Natural killer cell treated with Interleukin-12 subunit alpha and Interleukin-12 subunit beta and Interleukin-15 and Interleukin-18, amount 100 ng/mL, for 72 hours (primary cell): ENCODE data around the gene HIP1. TPM values are rescaled to one million over a fixed set of nuclear protein-coding genes. Genes with fewer than 3 reads are reported as not detected.
"Not testable (repeated sequence)": the region's sequence is repeated elsewhere in the genome, so short reads cannot be mapped to it uniquely, and the experiment has no call there.

Experiments used
- ATAC-seq, 2 donors: fragments of 150-1000 bp; cut with Tn5 transposase in 1 of 2; sonication (Bioruptor Pico), chemical (Tn5 transposase) in 1 of 2; 2 replicates each; pipeline ENCODE4 v1.10.0; 2021
- DNase-seq: peaks from one replicate; pipeline ENCODE4 v3.0.0; 2022; ENCODE audit warnings: low spot score
- H3K27ac Mint-ChIP-seq, 2 donors: 1 replicate in 1 of 2; 2 replicates in 1 of 2; pipeline ENCODE4 v1.8.0; 2022; ENCODE audit warnings: mixed read lengths in 2 of 2, mild to moderate bottlenecking in 1 of 2, moderate library complexity in 1 of 2
- H3K27me3 Mint-ChIP-seq, 2 donors: 1 replicate in 1 of 2; 2 replicates in 1 of 2; pipeline ENCODE4 v1.8.0; 2022; ENCODE audit warnings: mixed read lengths in 2 of 2
- H3K36me3 Mint-ChIP-seq: one replicate; pipeline ENCODE4 v1.8.0; 2022; ENCODE audit warnings: mixed read lengths
- H3K4me1 Mint-ChIP-seq, 2 donors: 1 replicate in 1 of 2; 2 replicates in 1 of 2; pipeline ENCODE4 v1.8.0; 2022; ENCODE audit warnings: low read depth in 2 of 2, mixed read lengths in 2 of 2, mild to moderate bottlenecking in 1 of 2
- H3K4me3 Mint-ChIP-seq: one replicate; pipeline ENCODE4 v1.8.0; 2022; ENCODE audit warnings: mixed read lengths
- H3K9me3 Mint-ChIP-seq: 2 replicates; pipeline ENCODE4 v1.8.0; 2022; ENCODE audit warnings: mixed read lengths
- total RNA-seq, 2 donors: library from RNA; stranded (reverse); gene quantifications; one replicate each; pipeline ENCODE4 v1.2.3, GENCODE V29; 2022

Gene HIP1
- total RNA-seq, 2 donors from 2014 or later = 13.5 to 22.0 TPM

DNA sequence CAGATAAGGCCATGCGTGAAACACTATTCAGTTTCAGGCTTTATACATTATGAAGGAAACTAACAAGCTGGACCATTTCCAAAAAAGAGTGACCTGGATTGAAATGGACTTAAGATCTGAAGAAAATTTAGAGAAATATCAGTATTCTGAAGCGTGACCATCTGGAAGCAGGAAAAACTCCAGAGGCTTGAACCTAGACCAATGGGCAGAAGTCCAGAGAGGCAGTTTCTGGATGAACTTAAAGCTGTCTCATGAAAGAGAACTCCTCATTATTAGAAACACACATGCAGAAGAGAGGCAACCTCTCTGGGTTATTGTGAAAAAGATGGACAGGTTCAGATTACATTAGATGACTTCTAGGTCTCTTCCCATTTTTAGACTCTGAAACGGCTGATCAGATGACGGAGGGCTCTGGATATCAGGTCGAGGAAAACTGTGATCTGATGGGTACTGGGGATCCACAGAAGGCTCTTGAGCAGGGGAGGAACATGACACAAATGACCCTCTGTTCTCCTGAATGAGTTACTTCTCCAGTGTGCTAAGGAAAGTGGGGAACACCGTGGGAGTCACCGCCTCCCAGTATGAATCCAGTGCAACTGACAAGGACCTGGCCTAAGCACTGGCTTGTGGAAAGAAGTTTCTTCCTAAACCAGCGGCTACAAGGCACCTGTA is 130.2 kb downstream of the HIP1 start:
- no peak for ATAC-seq
- Mint-ChIP-seq H3K4me1 (peaks cover 4 to 5% of the 10 kb centered on the region in 2 donors), H3K27me3 (no peaks in the 10 kb centered on the region), H3K36me3 (no peaks in the 10 kb centered on the region), H3K4me3 (no peak overlapping the region), H3K27ac (no peak overlapping the region), H3K9me3 (no peaks in the 10 kb centered on the region)
- DNase-seq = no peak

DNA sequence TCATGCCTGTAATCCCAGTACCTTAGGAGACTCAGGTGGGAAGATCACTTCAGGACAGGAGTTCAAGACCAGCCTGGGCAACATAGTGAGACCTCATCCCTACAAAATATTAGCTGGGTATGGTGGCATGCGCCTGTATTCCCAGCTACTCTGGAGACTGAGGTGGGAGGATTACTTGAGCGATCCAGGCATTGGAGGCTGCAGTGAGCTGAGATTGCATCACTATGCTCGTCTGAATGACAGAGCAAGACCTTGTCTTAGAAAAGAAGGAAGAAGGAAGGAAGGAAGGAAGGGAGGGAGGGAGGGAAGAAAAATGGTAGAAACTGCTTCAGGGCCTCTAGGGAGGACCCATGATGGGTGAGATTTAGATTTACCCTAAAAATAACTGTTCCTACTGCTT is 134.3 kb downstream of the HIP1 start:
- ATAC-seq = no peak
- DNase-seq = no peak
- no peak overlapping the region for H3K27ac Mint-ChIP-seq

DNA sequence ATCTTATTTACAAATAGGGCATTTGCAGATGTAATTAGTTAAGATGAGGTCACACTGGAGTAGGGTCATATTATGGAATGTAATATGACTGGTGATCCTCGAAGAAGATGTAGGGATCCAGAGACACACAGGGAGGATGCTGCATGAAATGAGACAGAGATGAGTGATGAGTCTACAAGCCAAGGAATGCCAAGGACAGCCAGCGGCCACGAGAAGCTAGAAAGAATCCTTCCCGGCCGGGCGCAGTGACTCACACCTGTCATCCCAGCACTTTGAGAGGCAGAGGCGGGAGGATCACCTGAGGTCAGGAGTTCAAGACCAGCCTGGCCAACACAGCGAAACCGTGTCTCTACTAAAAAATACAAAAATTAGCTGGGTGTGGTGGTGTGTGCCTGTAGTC is 135.9 kb downstream of the HIP1 start:
- not testable (repeated sequence) for H3K9me3 Mint-ChIP-seq, DNase-seq, H3K36me3 Mint-ChIP-seq, ATAC-seq, H3K4me3 Mint-ChIP-seq, H3K4me1 Mint-ChIP-seq, H3K27ac Mint-ChIP-seq, H3K27me3 Mint-ChIP-seq

More for the DNA sequence above, 134.3 kb downstream of the HIP1 start:
- no peak overlapping the region for H3K4me3 Mint-ChIP-seq
- no peaks in the 10 kb centered on the region for H3K9me3 Mint-ChIP-seq
- no peaks in the 10 kb centered on the region for H3K36me3 Mint-ChIP-seq
- peaks cover 4 to 5% of the 10 kb centered on the region in 2 donors for H3K4me1 Mint-ChIP-seq
- H3K27me3 Mint-ChIP-seq = no peaks in the 10 kb centered on the region

DNA sequence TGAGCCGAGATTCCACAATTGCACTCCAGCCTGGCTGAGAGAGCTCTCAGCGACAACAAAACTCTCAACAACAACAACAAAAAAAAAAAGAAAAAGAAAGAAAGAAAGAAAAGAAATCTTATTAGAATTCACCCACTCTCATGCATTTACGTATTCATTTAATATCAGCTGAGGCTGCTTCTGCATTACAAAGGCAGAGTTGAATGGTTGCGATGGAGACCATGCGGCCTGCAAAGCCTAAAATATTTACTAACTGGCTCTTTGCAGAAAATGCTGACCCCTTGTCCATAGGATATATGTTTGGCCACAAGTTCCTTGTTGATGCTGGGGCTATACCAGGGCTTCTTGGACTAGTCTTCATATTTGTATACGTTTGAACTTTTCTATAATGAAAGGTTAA is 137.2 kb downstream of the HIP1 start:
- no peaks in the 10 kb centered on the region for H3K9me3 Mint-ChIP-seq
- ATAC-seq (no peak), DNase-seq (no peak)
- H3K36me3 Mint-ChIP-seq = no peaks in the 10 kb centered on the region
- H3K27me3 Mint-ChIP-seq = no peaks in the 10 kb centered on the region
- no peak overlapping the region for H3K27ac Mint-ChIP-seq
- H3K4me3 Mint-ChIP-seq = no peak overlapping the region
- peaks cover 8 to 11% of the 10 kb centered on the region in 2 donors for H3K4me1 Mint-ChIP-seq

DNA sequence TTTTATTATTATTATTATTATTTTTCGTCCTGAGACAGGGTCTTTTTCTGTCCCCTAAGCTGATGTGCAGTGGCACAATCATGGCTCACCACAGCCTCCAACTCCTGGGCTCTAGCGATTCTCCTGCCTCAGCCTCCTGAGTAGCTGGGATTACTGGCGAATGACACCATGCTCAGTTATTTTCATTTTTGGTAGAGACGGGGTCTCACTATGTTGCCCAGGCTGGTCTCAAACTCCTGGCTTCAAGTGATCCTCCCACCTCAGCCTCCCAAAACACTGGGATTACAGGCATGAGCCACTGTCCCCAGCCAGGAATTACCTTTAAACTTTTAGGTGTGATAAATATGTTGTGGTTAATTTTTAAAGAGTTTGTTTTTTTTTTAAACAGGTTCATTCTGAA is 138.0 kb downstream of the HIP1 start:
- H3K27ac Mint-ChIP-seq = not testable (repeated sequence)

DNA sequence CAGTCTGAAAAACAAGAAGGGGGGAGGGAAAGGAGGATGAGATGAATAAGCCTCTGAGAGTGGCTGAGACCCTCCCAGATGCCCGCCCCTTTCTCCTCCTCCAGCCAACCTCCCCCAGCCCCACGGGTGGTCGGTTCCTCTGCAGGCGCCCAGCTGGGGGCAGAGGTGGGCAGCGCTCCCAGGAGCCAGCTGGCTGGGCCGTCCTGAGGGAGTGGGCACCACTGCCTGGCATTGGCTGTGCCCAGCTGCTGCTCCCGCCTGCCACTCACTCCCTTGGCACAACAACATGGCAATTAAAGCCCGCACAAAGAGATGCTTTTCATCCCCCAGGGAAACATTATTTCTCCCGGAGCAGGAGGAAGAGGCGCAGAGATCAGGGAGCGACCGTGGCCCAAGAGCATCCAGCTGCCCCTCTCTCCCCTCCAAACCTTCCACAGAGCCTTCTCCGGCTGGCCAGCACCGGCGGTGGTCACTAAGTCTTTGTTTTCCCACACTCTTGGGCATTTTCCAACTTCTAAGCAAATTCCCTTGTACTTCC is 139.4 kb downstream of the HIP1 start:
- Mint-ChIP-seq H3K36me3 (no peaks in the 10 kb centered on the region), H3K4me1 (peaks cover 7 to 18% of the 10 kb centered on the region in 2 donors), H3K9me3 (no peaks in the 10 kb centered on the region), H3K4me3 (no peak overlapping the region), H3K27ac (no peak overlapping the region), H3K27me3 (no peaks in the 10 kb centered on the region)
- no peak for DNase-seq
- no peak for ATAC-seq

More for the DNA sequence above, 138.0 kb downstream of the HIP1 start:
- not testable (repeated sequence) for H3K4me1 Mint-ChIP-seq, ATAC-seq, H3K36me3 Mint-ChIP-seq, H3K4me3 Mint-ChIP-seq, H3K9me3 Mint-ChIP-seq, H3K27me3 Mint-ChIP-seq, DNase-seq

DNA sequence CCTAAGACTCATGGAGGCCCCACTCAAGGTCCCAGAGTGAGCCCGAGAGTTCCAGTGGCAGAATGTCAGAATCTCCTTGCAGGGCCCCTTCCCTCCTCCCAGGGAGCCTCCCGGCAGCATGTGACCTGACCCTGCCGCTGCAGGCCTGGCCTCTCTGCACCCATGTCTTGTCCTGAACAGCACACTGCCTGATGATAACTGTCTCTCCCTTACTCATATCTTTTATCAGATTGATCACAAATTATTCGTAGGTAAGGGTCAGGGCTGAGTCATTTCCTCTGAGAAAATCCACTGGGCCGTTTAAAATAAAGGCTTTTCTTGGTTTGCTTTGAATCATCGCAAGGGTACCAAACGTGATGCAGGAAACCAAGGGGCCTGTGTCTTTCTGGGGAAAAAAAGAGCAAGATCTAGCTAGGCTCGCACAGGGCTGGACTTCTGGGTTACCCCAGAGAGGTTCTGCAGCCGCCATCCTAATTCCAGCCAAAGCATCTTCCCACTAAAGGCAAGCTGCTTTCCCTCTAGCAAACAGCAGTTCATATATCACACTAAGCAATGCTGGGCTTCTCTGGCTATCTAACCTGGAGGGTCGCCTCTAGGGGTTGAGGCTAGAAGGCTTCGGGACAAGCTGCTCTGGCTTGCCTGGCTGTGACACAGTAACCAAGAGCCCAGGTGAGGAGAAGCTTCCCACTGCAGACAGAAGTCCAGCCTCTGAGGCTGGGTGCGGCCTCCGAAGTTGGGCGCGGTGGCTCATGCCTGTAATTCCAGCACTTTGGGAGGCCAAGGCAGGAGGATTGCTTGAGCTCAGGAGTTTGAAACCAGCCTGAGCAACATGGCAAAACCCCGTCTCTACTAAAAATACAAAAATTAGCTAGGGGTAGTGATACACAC is 141.8 kb downstream of the HIP1 start:
- Mint-ChIP-seq H3K36me3 (peaks cover 4% of the 10 kb centered on the region), H3K4me1 (peaks cover 7 to 25% of the 10 kb centered on the region in 2 donors), H3K27me3 (no peaks in the 10 kb centered on the region), H3K27ac (peak overlapping the region in 1 of 2 donors; percentile 60), H3K9me3 (no peaks in the 10 kb centered on the region), H3K4me3 (peak overlapping the region; percentile 40)
- peak; percentile 45 to 80 for ATAC-seq
- no peak for DNase-seq

DNA sequence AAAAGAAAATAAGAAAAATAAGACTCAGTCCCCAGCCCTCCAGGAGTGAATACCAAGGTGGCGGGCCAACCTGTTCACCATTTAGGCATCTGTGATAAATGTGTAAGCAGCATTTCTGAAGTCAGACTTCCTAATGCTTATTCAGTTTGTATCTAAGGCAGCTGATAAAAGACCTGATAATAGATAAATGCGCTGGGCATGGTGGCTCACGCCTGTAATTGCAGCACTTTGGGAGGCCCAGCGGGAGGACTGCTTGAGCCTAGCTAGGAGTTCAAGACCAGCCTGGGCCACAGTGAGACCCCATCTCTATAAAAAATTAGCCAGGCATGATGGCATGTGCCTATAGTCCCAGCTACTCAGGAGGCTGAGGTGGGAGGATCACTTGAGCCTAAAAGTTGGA is 143.0 kb downstream of the HIP1 start:
- Mint-ChIP-seq H3K27me3 (no peaks in the 10 kb centered on the region), H3K27ac (no peak overlapping the region), H3K4me3 (no peak overlapping the region), H3K4me1 (peaks cover 7 to 25% of the 10 kb centered on the region in 2 donors), H3K9me3 (no peaks in the 10 kb centered on the region), H3K36me3 (peaks cover 4% of the 10 kb centered on the region)
- DNase-seq (no peak), ATAC-seq (no peak)

DNA sequence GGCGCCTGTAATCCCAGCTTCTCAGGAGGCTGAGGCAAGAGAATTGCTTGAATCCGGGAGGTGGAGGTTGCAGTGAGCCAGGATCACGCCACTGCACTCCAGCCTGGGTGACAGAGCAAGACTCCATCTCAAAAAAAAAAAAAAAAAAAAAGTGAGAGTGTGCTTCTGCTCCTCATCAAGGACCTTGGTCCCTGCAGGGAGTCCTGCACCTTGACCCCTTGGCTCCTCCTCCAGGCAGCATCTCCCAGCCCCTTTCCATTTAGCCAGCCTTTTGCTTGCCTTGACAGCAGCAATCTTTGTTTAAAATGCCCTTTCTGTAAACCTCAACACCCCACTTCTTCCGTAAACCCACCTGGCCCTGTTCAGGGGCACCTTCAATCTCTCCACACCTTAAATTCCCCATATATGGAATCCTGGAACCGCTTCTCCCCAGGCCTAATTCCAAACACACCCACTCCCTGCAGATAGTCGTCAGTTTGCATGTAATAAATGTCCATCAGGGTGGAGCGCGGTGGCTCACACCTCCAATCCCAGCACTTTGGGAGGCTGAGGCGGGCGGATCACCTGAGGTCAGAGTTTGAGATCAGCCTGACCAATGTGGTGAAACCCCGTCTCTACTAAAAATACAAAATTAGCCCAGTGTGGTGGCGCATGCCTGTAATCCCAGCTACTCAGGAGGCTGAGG is 145.1 kb downstream of the HIP1 start:
- H3K9me3 Mint-ChIP-seq, H3K36me3 Mint-ChIP-seq, ATAC-seq, H3K27me3 Mint-ChIP-seq, DNase-seq, H3K4me3 Mint-ChIP-seq: not testable (repeated sequence)
- H3K4me1 Mint-ChIP-seq = peaks cover 7 to 25% of the 10 kb centered on the region in 2 donors
- H3K27ac Mint-ChIP-seq = peak overlapping the region in 1 of 2 donors; percentile 86

DNA sequence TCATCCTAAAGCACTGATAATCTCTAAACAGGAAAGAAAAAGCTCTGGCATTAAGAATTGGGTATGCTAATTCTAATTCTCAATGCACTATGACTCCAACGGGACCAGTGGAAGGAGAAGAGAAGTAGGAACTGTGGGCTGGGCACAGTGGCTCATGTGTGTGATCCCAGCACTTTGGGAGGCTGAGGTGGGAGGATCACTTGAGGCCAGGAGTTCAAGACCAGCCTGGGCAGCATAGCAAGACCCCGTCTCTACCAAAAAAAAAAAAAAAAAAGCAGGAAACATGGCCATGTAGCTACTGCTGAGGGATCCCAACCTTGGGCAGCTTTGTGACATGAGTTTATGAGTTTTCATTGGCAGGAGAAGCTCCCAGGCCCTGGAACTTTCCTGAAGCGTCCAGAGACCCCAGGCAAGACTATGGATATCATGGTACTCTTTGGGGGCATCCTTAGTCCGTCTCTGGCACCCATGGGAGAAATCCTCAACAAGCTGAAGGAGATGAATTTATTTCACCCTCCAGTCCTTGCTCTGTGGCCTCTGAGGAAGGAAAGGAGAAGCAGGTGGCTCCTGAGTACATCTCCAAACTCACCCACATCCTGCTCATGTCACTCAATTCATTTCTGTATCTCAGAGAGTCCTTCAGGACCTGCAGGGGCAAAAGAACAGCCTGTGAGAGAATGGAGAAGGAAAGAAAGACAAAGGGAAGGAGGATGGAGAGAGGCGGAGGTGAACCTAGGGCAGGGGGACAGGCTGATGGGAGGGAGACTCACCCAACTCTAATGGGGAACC is 147.1 kb downstream of the HIP1 start:
- H3K4me1 Mint-ChIP-seq = peaks cover 3 to 21% of the 10 kb centered on the region in 2 donors
- H3K9me3 Mint-ChIP-seq = no peaks in the 10 kb centered on the region
- H3K36me3 Mint-ChIP-seq = peaks cover 8% of the 10 kb centered on the region
- H3K27ac Mint-ChIP-seq = no peak overlapping the region
- no peaks in the 10 kb centered on the region for H3K27me3 Mint-ChIP-seq
- DNase-seq (no peak), ATAC-seq (no peak)
- H3K4me3 Mint-ChIP-seq = no peak overlapping the region

DNA sequence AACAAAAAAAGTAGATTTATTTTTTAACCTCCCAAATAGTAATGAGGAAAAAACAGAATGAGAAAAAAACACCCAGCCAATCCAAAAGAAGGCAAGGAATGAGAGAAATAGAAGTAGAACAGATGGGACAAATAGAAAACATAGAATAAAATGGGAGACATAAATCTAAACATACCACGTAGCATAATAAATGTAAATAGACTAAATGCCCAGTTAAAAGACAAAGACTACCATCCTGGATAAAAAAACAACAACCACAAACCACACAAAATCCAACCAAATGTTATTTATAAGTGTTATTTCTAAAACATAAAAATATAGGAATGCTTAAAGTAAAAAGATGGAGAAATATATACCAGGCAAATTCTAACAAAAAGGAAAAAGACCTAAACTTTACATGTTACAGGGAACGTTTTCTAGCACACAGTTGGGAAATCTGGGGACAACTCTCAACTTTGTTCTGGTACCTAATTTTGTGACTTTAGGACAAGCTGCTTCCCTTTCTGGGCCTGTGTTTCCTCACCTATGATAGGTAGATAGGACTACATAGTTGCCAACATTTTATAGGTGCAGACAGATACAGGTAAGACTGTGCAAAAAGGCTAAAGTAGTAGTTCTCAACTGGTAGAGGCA is 148.3 kb downstream of the HIP1 start:
- peaks cover 2 to 18% of the 10 kb centered on the region in 2 donors for H3K4me1 Mint-ChIP-seq
- no peak overlapping the region for H3K4me3 Mint-ChIP-seq
- H3K36me3 Mint-ChIP-seq = peaks cover 8% of the 10 kb centered on the region
- H3K27me3 Mint-ChIP-seq = no peaks in the 10 kb centered on the region
- no peaks in the 10 kb centered on the region for H3K9me3 Mint-ChIP-seq
- DNase-seq (no peak), ATAC-seq (no peak)
- H3K27ac Mint-ChIP-seq = no peak overlapping the region

DNA sequence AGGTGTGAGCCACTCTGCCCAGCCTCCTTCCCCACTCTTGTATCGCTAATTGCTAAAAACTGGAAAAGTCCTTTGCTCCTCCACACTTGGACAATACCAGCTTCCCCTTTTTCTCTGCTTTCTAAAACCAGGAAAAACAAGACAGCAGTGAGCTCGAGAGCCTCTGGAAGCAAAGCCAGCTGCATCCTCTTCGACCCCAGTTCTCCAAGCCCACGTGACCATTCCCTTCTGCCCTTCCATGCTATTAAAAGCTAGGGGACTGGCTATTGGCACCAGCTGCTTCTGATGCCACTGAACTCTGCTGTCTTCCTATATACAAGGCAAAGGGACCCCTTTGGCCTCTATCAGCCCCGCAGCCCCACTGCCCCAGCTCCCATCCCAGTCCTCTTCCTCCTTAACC is 154.4 kb downstream of the HIP1 start:
- H3K9me3 Mint-ChIP-seq = no peaks in the 10 kb centered on the region
- no peak overlapping the region for H3K4me3 Mint-ChIP-seq
- H3K36me3 Mint-ChIP-seq = no peaks in the 10 kb centered on the region
- H3K27me3 Mint-ChIP-seq = no peaks in the 10 kb centered on the region
- DNase-seq = no peak
- peaks cover 0 to 4% of the 10 kb centered on the region in 2 donors for H3K4me1 Mint-ChIP-seq
- ATAC-seq = no peak
- H3K27ac Mint-ChIP-seq = no peak overlapping the region

DNA sequence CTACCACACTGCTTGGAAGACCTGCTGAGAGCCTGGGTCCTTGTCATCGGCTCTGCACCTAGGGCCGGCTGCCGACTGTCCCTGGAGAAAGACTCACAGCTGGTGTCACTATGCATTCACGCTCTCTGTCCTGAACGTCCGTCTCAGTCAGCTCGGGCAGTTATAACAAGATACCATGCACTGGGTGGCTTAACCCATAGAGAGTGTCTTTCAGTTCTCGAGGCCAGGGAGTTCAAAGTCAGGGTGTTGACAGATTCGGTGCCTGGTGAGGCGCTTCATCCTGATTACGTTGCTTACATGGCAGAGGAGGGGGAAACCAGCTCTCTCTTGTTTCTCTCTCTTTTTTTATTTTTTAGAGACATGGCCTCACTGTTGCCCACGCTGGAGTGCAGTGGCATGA is 155.5 kb downstream of the HIP1 start:
- Mint-ChIP-seq H3K9me3 (no peaks in the 10 kb centered on the region), H3K27ac (no peak overlapping the region), H3K4me3 (no peak overlapping the region), H3K36me3 (no peaks in the 10 kb centered on the region), H3K27me3 (no peaks in the 10 kb centered on the region), H3K4me1 (peaks cover 0 to 4% of the 10 kb centered on the region in 2 donors)
- ATAC-seq = no peak
- DNase-seq = no peak
